CD4-positive, alpha-beta memory T cell (primary cell): ENCODE data around the gene XCL1. TPM values are rescaled to one million over a fixed set of nuclear protein-coding genes. Genes with fewer than 3 reads are reported as not detected.
"Not testable (repeated sequence)": the region's sequence is repeated elsewhere in the genome, so short reads cannot be mapped to it uniquely, and the experiment has no call there.

ENCODE experiments used
- CTCF ChIA-PET: fragments of 350-600 bp; sonication (Branson Sonifier 250); formaldehyde crosslinking; loops from one replicate; lab custom pipeline; 2021; ENCODE audit warnings: inconsistent platforms; ENCODE audit not compliant: partially characterized antibody; lab: Charles Lee
- POLR2A ChIA-PET: fragments of 350-600 bp; sonication (Branson Sonifier 250); formaldehyde crosslinking; loops from one replicate; lab custom pipeline; 2021; ENCODE audit not compliant: partially characterized antibody; lab: Charles Lee
- DNase-seq, 5 donors: peaks; one replicate each; pipeline versions ENCODE4 v3.0.0 to v3.0.0-alpha.2; 2020 to 2022; ENCODE audit warnings: mixed read lengths in 1 of 5
- H3K27ac ChIP-seq: one replicate; pipeline ENCODE4 v1.7.0; 2013; ENCODE audit warnings: low read depth, low read length
- H3K27me3 ChIP-seq: 2 replicates; pipeline ENCODE4 v1.7.0; 2013; ENCODE audit warnings: mild to moderate bottlenecking, low read length, moderate library complexity; ENCODE audit not compliant: insufficient read depth
- H3K36me3 ChIP-seq: 2 replicates; pipeline ENCODE4 v1.7.0; 2013; ENCODE audit warnings: mild to moderate bottlenecking, low read length, moderate library complexity; ENCODE audit not compliant: insufficient read depth
- H3K4me1 ChIP-seq: 2 replicates; pipeline ENCODE4 v1.7.0; 2013; ENCODE audit warnings: mild to moderate bottlenecking, low read length, moderate library complexity; ENCODE audit not compliant: insufficient read depth
- H3K4me3 ChIP-seq, 2 donors: one replicate each; pipeline ENCODE4 v1.7.0; 2013; ENCODE audit warnings: low read length in 2 of 2, mild to moderate bottlenecking in 1 of 2
- H3K9me3 ChIP-seq, 2 donors: one replicate each; pipeline ENCODE4 v1.7.0; 2013; ENCODE audit warnings: low read length in 2 of 2, control low read depth in 1 of 2; ENCODE audit not compliant: control insufficient read depth in 1 of 2
- H3K27ac Mint-ChIP-seq, 7 donors: one replicate each; pipeline ENCODE4 v1.8.0; 2020 to 2021; ENCODE audit warnings: mixed read lengths in 7 of 7, mild to moderate bottlenecking in 6 of 7, inconsistent platforms in 3 of 7, moderate library complexity in 3 of 7
- H3K27me3 Mint-ChIP-seq, 2 donors: one replicate each; pipeline ENCODE4 v1.8.0; 2020 to 2021; ENCODE audit warnings: mixed read lengths in 2 of 2
- H3K36me3 Mint-ChIP-seq, 2 donors: one replicate each; pipeline ENCODE4 v1.8.0; 2020 to 2021; ENCODE audit warnings: mixed read lengths in 2 of 2, inconsistent platforms in 1 of 2, mild to moderate bottlenecking in 1 of 2
- H3K4me1 Mint-ChIP-seq, 4 donors: one replicate each; pipeline ENCODE4 v1.8.0; 2020 to 2021; ENCODE audit warnings: mixed read lengths in 4 of 4, mild to moderate bottlenecking in 1 of 4
- H3K4me3 Mint-ChIP-seq, 8 donors: one replicate each; pipeline ENCODE4 v1.8.0; 2020 to 2021; ENCODE audit warnings: mixed read lengths in 8 of 8, mild to moderate bottlenecking in 7 of 8, moderate library complexity in 6 of 8, inconsistent platforms in 3 of 8
- H3K9me3 Mint-ChIP-seq, 8 donors: one replicate each; pipeline ENCODE4 v1.8.0; 2020 to 2021; ENCODE audit warnings: mixed read lengths in 8 of 8, mild to moderate bottlenecking in 5 of 8, inconsistent platforms in 3 of 8, moderate library complexity in 1 of 8
- intact Hi-C: fragments of 100-400 bp; cut with micrococcal nuclease; formaldehyde crosslinking; loops from one replicate; pipeline ENCODE4 v1.15.1; 2023
- polyA plus RNA-seq, 2 donors: library from polyadenylated mRNA; unstranded; fragments of 300-500 nt; fragmentation: Illumina TruSeq; gene quantifications; one replicate each; pipeline ENCODE4 v1.2.3, GENCODE V29; 2021
- total RNA-seq, 2 experiments: library from RNA; stranded (reverse); gene quantifications; one replicate each; pipeline ENCODE4 v1.2.3, GENCODE V29; 2021

Gene XCL1
- total and polyA plus RNA-seq, 4 experiments from 2014 or later: 0.19 to 1.1 (median 0.60) TPM

DNA sequence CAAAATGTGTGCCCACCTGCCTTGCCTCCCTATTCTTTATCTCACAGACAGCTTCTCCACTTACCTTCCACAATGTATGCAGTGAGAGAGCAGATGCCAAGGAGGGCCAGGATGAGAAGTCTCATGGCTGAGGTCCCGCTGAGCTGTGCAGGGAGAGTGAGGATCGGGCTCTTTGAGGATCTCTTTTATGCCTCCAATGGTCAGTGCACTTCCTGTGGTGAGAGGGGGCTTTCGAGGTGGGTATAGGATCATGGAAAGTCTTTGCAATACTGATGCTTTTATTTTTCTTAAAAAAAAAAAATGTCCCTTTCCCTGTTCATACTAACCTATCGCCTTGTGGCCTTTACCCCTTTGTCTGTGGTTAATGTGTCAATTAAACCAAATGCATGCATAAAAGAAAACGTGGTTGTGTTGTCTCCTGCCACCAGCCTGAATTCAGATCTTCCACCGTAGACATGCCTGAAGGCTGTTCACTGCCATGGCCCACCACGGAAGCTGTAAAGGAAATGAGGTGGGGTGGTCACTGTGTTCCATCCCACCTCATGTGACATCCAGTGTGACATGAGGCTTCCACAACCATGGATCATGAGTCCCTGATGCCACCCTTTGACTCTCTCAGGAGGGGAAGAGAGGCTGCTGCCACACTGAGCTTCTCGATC lies 32.4 kb upstream of the XCL1 start, which contains the start of gene XCL2:
Gene XCL2, minus strand, starts transcription at position 158 of the 659 bp plus-strand sequence. Its CDS starts 33 bp downstream, at position 125.
- POLR2A ChIA-PET, CTCF ChIA-PET, H3K27me3 ChIP-seq, H3K4me1 ChIP-seq, H3K27ac ChIP-seq, H3K4me3 ChIP-seq, H3K9me3 Mint-ChIP-seq, DNase-seq, H3K9me3 ChIP-seq, H3K36me3 ChIP-seq, intact Hi-C loops, H3K36me3 Mint-ChIP-seq, H3K27me3 Mint-ChIP-seq: not testable (repeated sequence)
- peak within 1 kb of the TSS in 4 of 7 donors; percentile 5 to 60 (median 26) for H3K27ac Mint-ChIP-seq
- peaks cover 3 to 23% (median 15%) of the 10 kb centered on the region in 4 donors for H3K4me1 Mint-ChIP-seq
- H3K4me3 Mint-ChIP-seq: peak within 1 kb of the TSS in 4 of 8 donors; percentile 40 to 71 (median 52)

GRCh38 chr1:168545678-168546552 lies 30.5 kb upstream of the XCL1 start:
- POLR2A ChIA-PET, H3K27me3 Mint-ChIP-seq, H3K36me3 Mint-ChIP-seq, H3K9me3 ChIP-seq, H3K4me1 ChIP-seq, intact Hi-C loops, H3K27ac ChIP-seq, CTCF ChIA-PET, H3K4me3 Mint-ChIP-seq, H3K36me3 ChIP-seq, H3K4me3 ChIP-seq, H3K27me3 ChIP-seq: not testable (repeated sequence)
- peak in 3 of 5 donors; percentile 18 to 33 (median 33) for DNase-seq
- Mint-ChIP-seq H3K9me3 (peaks cover 0 to 12% (median 0%) of the 10 kb centered on the region in 8 donors), H3K27ac (peak overlapping the region in 1 of 7 donors; percentile 42), H3K4me1 (peaks cover 3 to 23% (median 12%) of the 10 kb centered on the region in 4 donors)

DNA sequence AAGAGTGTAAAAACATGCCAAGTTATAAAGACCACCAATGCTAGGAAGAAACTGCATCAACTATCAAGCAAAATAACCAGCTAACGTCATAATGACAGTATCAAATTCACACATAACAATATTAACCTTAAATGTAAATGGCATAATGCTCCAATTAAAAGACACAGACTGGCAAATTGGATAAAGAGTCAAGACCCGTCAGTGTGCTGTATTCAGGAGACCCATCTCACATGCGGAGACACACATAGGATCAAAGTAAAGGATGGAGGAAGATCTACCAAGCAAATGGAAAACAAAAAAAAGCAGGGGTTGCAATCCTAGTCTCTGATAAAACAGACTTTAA lies 29.9 kb upstream of the XCL1 start:
- H3K9me3 Mint-ChIP-seq: peaks cover 0 to 12% (median 0%) of the 10 kb centered on the region in 8 donors
- H3K4me3 Mint-ChIP-seq, H3K36me3 Mint-ChIP-seq, H3K4me3 ChIP-seq, H3K9me3 ChIP-seq, CTCF ChIA-PET, H3K27me3 ChIP-seq, H3K36me3 ChIP-seq, POLR2A ChIA-PET, H3K27ac ChIP-seq, H3K27me3 Mint-ChIP-seq, H3K4me1 ChIP-seq, DNase-seq, intact Hi-C loops: not testable (repeated sequence)
- peaks cover 3 to 20% (median 12%) of the 10 kb centered on the region in 4 donors for H3K4me1 Mint-ChIP-seq
- H3K27ac Mint-ChIP-seq: peak overlapping the region in 1 of 7 donors; percentile 23

- H3K4me1 ChIP-seq: no peaks in the 10 kb centered on the region
- H3K36me3 Mint-ChIP-seq: no peaks in the 10 kb centered on the region
- no peaks in the 10 kb centered on the region for H3K9me3 ChIP-seq
- intact Hi-C loops: no loop called here
- H3K4me3 Mint-ChIP-seq: no peak overlapping the region
- DNase-seq: no peak
- H3K36me3 ChIP-seq: no peaks in the 10 kb centered on the region
- POLR2A ChIA-PET: interaction anchor here (1.2 kb wide), 1 partner anchor 16 kb away, joined by 4 read pairs; no protein-coding TSS in a partner anchor
- peaks cover 0 to 1% of the 10 kb centered on the region in 2 donors for H3K27me3 Mint-ChIP-seq
- CTCF ChIA-PET: no interaction called here
- H3K9me3 Mint-ChIP-seq: peaks cover 0 to 12% (median 0%) of the 10 kb centered on the region in 8 donors
- no peak overlapping the region for H3K4me3 ChIP-seq
- no peak overlapping the region for H3K27ac Mint-ChIP-seq
- no peak overlapping the region for H3K27ac ChIP-seq
- H3K4me1 Mint-ChIP-seq: peaks cover 0 to 4% (median 2%) of the 10 kb centered on the region in 4 donors
- H3K27me3 ChIP-seq: no peaks in the 10 kb centered on the region
These were observed 25.4 kb upstream of the XCL1 start for GRCh38 chr1:168550971-168551370.

- Histone ChIP-seq H3K9me3 (no peaks in the 10 kb centered on the region), H3K27me3 (no peaks in the 10 kb centered on the region), H3K36me3 (no peaks in the 10 kb centered on the region), H3K4me1 (no peaks in the 10 kb centered on the region), H3K27ac (no peak overlapping the region), H3K4me3 (no peak overlapping the region)
- H3K4me3 Mint-ChIP-seq: no peak overlapping the region
- no peaks in the 10 kb centered on the region for H3K36me3 Mint-ChIP-seq
- peaks cover 0 to 1% of the 10 kb centered on the region in 2 donors for H3K27me3 Mint-ChIP-seq
- H3K4me1 Mint-ChIP-seq: peaks cover 0 to 4% (median 2%) of the 10 kb centered on the region in 4 donors
- CTCF ChIA-PET: interaction anchor here (1.6 kb wide), 1 partner anchor 112 kb away, joined by 4 read pairs; no protein-coding TSS in a partner anchor
- peaks cover 0 to 12% (median 0%) of the 10 kb centered on the region in 8 donors for H3K9me3 Mint-ChIP-seq
- H3K27ac Mint-ChIP-seq: no peak overlapping the region
- no peak for DNase-seq
- intact Hi-C loops: no loop called here
- POLR2A ChIA-PET: interaction anchor here (1.2 kb wide), 1 partner anchor 16 kb away, joined by 4 read pairs; no protein-coding TSS in a partner anchor
These were observed 24.7 kb upstream of the XCL1 start for GRCh38 chr1:168551688-168552087.

DNA sequence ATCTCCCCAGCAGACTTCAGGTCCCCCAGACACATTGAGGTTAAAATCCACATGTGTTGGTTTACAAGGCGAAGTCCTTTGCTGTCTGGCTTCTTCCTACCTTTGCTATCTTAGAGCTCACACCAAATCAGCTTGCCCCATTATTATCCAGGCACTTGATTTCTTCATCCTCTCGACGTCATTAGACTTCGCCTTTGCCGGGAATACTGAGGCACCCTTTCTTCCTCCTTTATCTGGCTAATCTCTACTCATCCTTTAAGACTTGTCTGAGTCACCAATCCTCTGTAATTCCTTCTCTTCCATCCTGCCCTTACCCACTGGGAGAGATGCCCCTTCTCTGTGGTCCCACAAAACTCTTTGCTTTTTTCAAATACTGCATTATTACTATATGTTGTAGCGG lies 23.4 kb upstream of the XCL1 start:
- H3K36me3 ChIP-seq: no peaks in the 10 kb centered on the region
- no peaks in the 10 kb centered on the region for H3K4me1 ChIP-seq
- ChIA-PET CTCF (interaction anchor here (1.6 to 2.2 kb wide), 2 partner anchors 50 to 114 kb away, joined by 4 read pairs; no protein-coding TSS in a partner anchor), POLR2A (no interaction called here)
- no peak overlapping the region for H3K4me3 Mint-ChIP-seq
- H3K4me1 Mint-ChIP-seq: peaks cover 6 to 13% (median 7%) of the 10 kb centered on the region in 4 donors
- DNase-seq: no peak
- no peak overlapping the region for H3K27ac ChIP-seq
- H3K4me3 ChIP-seq: no peak overlapping the region
- no peaks in the 10 kb centered on the region for H3K36me3 Mint-ChIP-seq
- H3K9me3 Mint-ChIP-seq: peaks cover 0 to 9% (median 0%) of the 10 kb centered on the region in 8 donors
- no peak overlapping the region for H3K27ac Mint-ChIP-seq
- no peaks in the 10 kb centered on the region for H3K9me3 ChIP-seq
- no peaks in the 10 kb centered on the region for H3K27me3 ChIP-seq
- peaks cover 0 to 1% of the 10 kb centered on the region in 2 donors for H3K27me3 Mint-ChIP-seq
- intact Hi-C loops: no loop called here
